HepG2 (cell line): ENCODE data around the gene MIDN. TPM values are rescaled to one million over a fixed set of nuclear protein-coding genes. Genes with fewer than 3 reads are reported as not detected.
A peak's percentile ranks its signal among the peaks of the same experiment; 100 is the strongest.

ENCODE experiments used
- AKAP8 ChIP-seq: sonication (generic); formaldehyde crosslinking; IDR thresholded peaks from 2 replicates; pipeline ENCODE4 v1.5.1; 2020; ENCODE audit warnings: mild to moderate bottlenecking, missing genetic modification reagents
- ASH2L ChIP-seq: fragments of 300-600, 200-600 bp; sonication (generic); IDR thresholded peaks from 2 replicates; pipeline ENCODE4 v1.7.0; 2017; ENCODE audit warnings: low read depth, mild to moderate bottlenecking, moderate library complexity, mixed read lengths, low read length; ENCODE audit not compliant: insufficient read length
- CREB3 ChIP-seq: sonication (generic); formaldehyde crosslinking; IDR thresholded peaks from 2 replicates; pipeline ENCODE4 v1.5.0; 2020; ENCODE audit warnings: missing genetic modification reagents
- FIP1L1 ChIP-seq: fragments of 200-400 bp; formaldehyde crosslinking; IDR thresholded peaks from 2 replicates; pipeline ENCODE4 v1.6.1; 2018; ENCODE audit warnings: low read depth, mild to moderate bottlenecking, low read length, moderate library complexity, borderline replicate concordance; ENCODE audit not compliant: insufficient read depth
- GMEB2 ChIP-seq: IDR thresholded peaks from 2 replicates; pipeline ENCODE4 v1.6.1; 2016; ENCODE audit warnings: missing biosample characterization, missing genetic modification reagents, low read depth
- HIVEP1 ChIP-seq: sonication (generic); formaldehyde crosslinking; IDR thresholded peaks from 2 replicates; pipeline ENCODE4 v1.4.0; 2020; ENCODE audit warnings: mild to moderate bottlenecking, missing genetic modification reagents
- JUN ChIP-seq: sonication (generic); formaldehyde crosslinking; IDR thresholded peaks from 2 replicates; pipeline ENCODE4 v1.4.0; 2020; ENCODE audit warnings: mild to moderate bottlenecking, missing genetic modification reagents
- KAT8 ChIP-seq: IDR thresholded peaks from 2 replicates; pipeline ENCODE4 v1.6.1; 2016; ENCODE audit warnings: missing genetic modification reagents, missing compliant biosample characterization
- MXI1 ChIP-seq: IDR thresholded peaks from 3 replicates; pipeline ENCODE4 v1.6.1; 2012; ENCODE audit warnings: low read depth, low read length, inconsistent platforms, borderline replicate concordance
- POGK ChIP-seq: sonication (generic); formaldehyde crosslinking; conservative IDR thresholded peaks from 2 replicates; pipeline ENCODE4 v1.8.0; 2022; ENCODE audit warnings: mild to moderate bottlenecking, moderate library complexity, missing genetic modification reagents
- RAD51 ChIP-seq: fragments of 450-650 bp; IDR thresholded peaks from 2 replicates; pipeline ENCODE4 v1.6.1; 2016; ENCODE audit warnings: borderline replicate concordance
- RFX5 ChIP-seq: IDR thresholded peaks from 2 replicates; pipeline ENCODE4 v1.6.1; 2011; ENCODE audit warnings: low read depth, low read length, improper control_type of control experiment
- SALL2 ChIP-seq: sonication (generic); formaldehyde crosslinking; IDR thresholded peaks from 2 replicates; pipeline ENCODE4 v1.8.1; 2023; ENCODE audit warnings: mild to moderate bottlenecking, missing genetic modification reagents, inconsistent platforms
- SCMH1 ChIP-seq: sonication (generic); formaldehyde crosslinking; IDR thresholded peaks from 2 replicates; pipeline ENCODE4 v1.9.0; 2021; ENCODE audit warnings: missing genetic modification reagents, mild to moderate bottlenecking, borderline replicate concordance
- SKI ChIP-seq: fragments of 450-650 bp; IDR thresholded peaks from one replicate; pipeline ENCODE4 v1.6.1; 2018; ENCODE audit warnings: mild to moderate bottlenecking; ENCODE audit not compliant: partially characterized antibody
- ZFY ChIP-seq: sonication (generic); formaldehyde crosslinking; IDR thresholded peaks from 2 replicates; pipeline ENCODE4 v1.4.0; 2020; ENCODE audit warnings: missing genetic modification reagents
- ZHX1 ChIP-seq: sonication (generic); formaldehyde crosslinking; IDR thresholded peaks from 2 replicates; pipeline ENCODE4 v1.8.1; 2022; ENCODE audit warnings: low read depth, mild to moderate bottlenecking, missing genetic modification reagents
- ZNF20 ChIP-seq: sonication (generic); formaldehyde crosslinking; IDR thresholded peaks from 2 replicates; pipeline ENCODE4 v1.4.0; 2020; ENCODE audit warnings: mild to moderate bottlenecking, moderate library complexity, missing genetic modification reagents
- ZNF256 ChIP-seq: sonication (generic); formaldehyde crosslinking; conservative IDR thresholded peaks from 2 replicates; pipeline ENCODE4 v1.4.0; 2020; ENCODE audit warnings: missing genetic modification reagents
- ZNF296 ChIP-seq: sonication (generic); formaldehyde crosslinking; conservative IDR thresholded peaks from 2 replicates; pipeline ENCODE4 v1.5.0; 2020; ENCODE audit warnings: mild to moderate bottlenecking, missing genetic modification reagents
- ZNF451 ChIP-seq: sonication (generic); formaldehyde crosslinking; IDR thresholded peaks from 2 replicates; pipeline ENCODE4 v1.5.0; 2020; ENCODE audit warnings: mild to moderate bottlenecking, missing genetic modification reagents
- ZNF816 ChIP-seq: sonication (generic); formaldehyde crosslinking; IDR thresholded peaks from 2 replicates; pipeline ENCODE4 v1.8.0; 2022; ENCODE audit warnings: missing genetic modification reagents, mild to moderate bottlenecking, borderline replicate concordance
- polyA plus RNA-seq, 8 experiments: library from polyadenylated mRNA; depleted of rRNA in 3 of 8; stranded (reverse) in 7 of 8; unstranded in 1 of 8; fragments of >200 nt; fragmentation: Illumina TruSeq in 4 of 8; extraction: Trizol in 4 of 8; gene quantifications; 2 replicates each; pipeline versions ENCODE4 v1.2.1 to v1.2.3, GENCODE V29; 2011 to 2016; ENCODE audit warnings: low read depth in 4 of 8, missing spikeins in 1 of 8, mixed read lengths in 1 of 8; ENCODE audit not compliant: insufficient read depth in 1 of 8
- total RNA-seq, 5 experiments: library from RNA; depleted of rRNA; stranded (reverse); fragments of >200 nt; fragmentation: Illumina TruSeq; extraction: Trizol; gene quantifications; 2 replicates each; pipeline ENCODE4 v1.2.3, GENCODE V29; 2016; ENCODE audit warnings: low read depth in 1 of 5

Gene MIDN
- total and polyA plus RNA-seq, 2 of the 13 experiments (the other 11 are each of a cell fraction or from before 2014, with no cell fraction given): 8.4 to 18.0 TPM

- peak; percentile 6; the same call in 1 of the 2 replicates for TF ChIP-seq POGK (CRISPR knock-in tag)
- TF ChIP-seq JUN: no peak
- TF ChIP-seq ZNF451 (CRISPR knock-in tag): peak; percentile 77; the same call in 1 of the 2 replicates
- no peak for TF ChIP-seq FIP1L1
- no peak for TF ChIP-seq ZNF296 (CRISPR knock-in tag)
- TF ChIP-seq ZNF816 (CRISPR knock-in tag): no peak; the same call in 1 of the 2 replicates
- TF ChIP-seq CREB3: peak; percentile 14; the same call in 1 of the 2 replicates
- TF ChIP-seq ZNF256: no peak
- TF ChIP-seq MXI1: peak; percentile 93; the same call in 1 of the 3 replicates
- TF ChIP-seq ASH2L: peak; percentile 77
- peak; percentile 53; the same call in 1 of the 2 replicates for TF ChIP-seq AKAP8 (CRISPR knock-in tag)
- TF ChIP-seq ZNF20 (CRISPR knock-in tag): no peak
- TF ChIP-seq ZFY (CRISPR knock-in tag): peak; percentile 88
- no peak for TF ChIP-seq HIVEP1 (CRISPR knock-in tag)
- peak; percentile 99 for TF ChIP-seq GMEB2 (CRISPR knock-in tag)
- TF ChIP-seq RAD51: no peak
- no peak for TF ChIP-seq KAT8 (CRISPR knock-in tag)
- no peak for TF ChIP-seq SKI
- peak; percentile 68; the same call in 1 of the 2 replicates for TF ChIP-seq ZHX1
- peak; percentile 89 for TF ChIP-seq SALL2 (CRISPR knock-in tag)
- no peak for TF ChIP-seq RFX5
- no peak for TF ChIP-seq SCMH1
These were observed 6.8 kb upstream of the MIDN start, which contains the start of gene ATP5F1D (continued) for GRCh38 chr19:1241417-1242095.
